MV-4-11 (cell line): ENCODE data around the gene C4orf50.

Experiments
- DNase-seq: peaks from one replicate; lab custom pipeline; 2025; lab: John Stamatoyannopoulos, UW

The C4orf50 gene

GRCh38 chr4:5943561-5943960 lies 74.7 kb downstream of the C4orf50 start:
- DNase-seq, result no peak

- no peak for DNase-seq
Measured at GRCh38 chr4:5942947-5943346, 75.3 kb downstream of the C4orf50 start.

- no peak for DNase-seq
Measured at GRCh38 chr4:5941601-5942000, 76.6 kb downstream of the C4orf50 start.

- peak; percentile 28 for DNase-seq
Measured at GRCh38 chr4:5940470-5941203, 77.6 kb downstream of the C4orf50 start.

- DNase-seq, result no peak
Measured at GRCh38 chr4:5933996-5934831, 84.0 kb downstream of the C4orf50 start.

GRCh38 chr4:5933116-5933515 lies 85.1 kb downstream of the C4orf50 start:
- DNase-seq, result no peak

- DNase-seq, result no peak
Measured at GRCh38 chr4:5932035-5932568, 86.1 kb downstream of the C4orf50 start.

- no peak for DNase-seq
Measured at GRCh38 chr4:5931526-5931925, 86.7 kb downstream of the C4orf50 start.

GRCh38 chr4:5930876-5931275 lies 87.4 kb downstream of the C4orf50 start:
- DNase-seq, result no peak

GRCh38 chr4:5930456-5930855 lies 87.8 kb downstream of the C4orf50 start:
- no peak for DNase-seq

- DNase-seq, result no peak
Measured at GRCh38 chr4:5928844-5929420, 89.3 kb downstream of the C4orf50 start.

GRCh38 chr4:5928274-5928673 lies 90.0 kb downstream of the C4orf50 start:
- no peak for DNase-seq

- DNase-seq, result no peak
Measured at GRCh38 chr4:5927747-5928146, 90.5 kb downstream of the C4orf50 start.

- DNase-seq, result no peak
Measured at GRCh38 chr4:5927116-5927515, 91.1 kb downstream of the C4orf50 start.

- no peak for DNase-seq
Measured at GRCh38 chr4:5926598-5926997, 91.6 kb downstream of the C4orf50 start.

GRCh38 chr4:5925419-5926200 lies 92.6 kb downstream of the C4orf50 start:
- DNase-seq, result no peak

GRCh38 chr4:5924461-5925125 lies 93.6 kb downstream of the C4orf50 start:
- no peak for DNase-seq

GRCh38 chr4:5923376-5923775 lies 94.9 kb downstream of the C4orf50 start:
- no peak for DNase-seq

GRCh38 chr4:5922556-5922955 lies 95.7 kb downstream of the C4orf50 start:
- DNase-seq, result no peak

GRCh38 chr4:5921981-5922380 lies 96.2 kb downstream of the C4orf50 start:
- no peak for DNase-seq
